Neural cell (in vitro differentiated cells): ENCODE data around the gene CRHBP. TPM values are rescaled to one million over a fixed set of nuclear protein-coding genes. Genes with fewer than 3 reads are reported as not detected.

Experiments used
- H2AFZ ChIP-seq: fragments of 200-600, 300-800 bp; sonication (generic), shearing (Covaris generic); 2 replicates; pipeline ENCODE4 v1.6.0; 2014; ENCODE audit warnings: low read depth, mild to moderate bottlenecking, antibody characterized with exemption, low read length, moderate library complexity
- H3F3A ChIP-seq: fragments of 200-600 bp; shearing (Covaris generic); 2 replicates; pipeline ENCODE4 v1.6.1; 2016; ENCODE audit warnings: mild to moderate bottlenecking, moderate library complexity, mixed read lengths, antibody characterized with exemption, low read length; ENCODE audit not compliant: insufficient read depth, poor library complexity, severe bottlenecking
- H3K27ac ChIP-seq: fragments of 200-600, 300-800 bp; sonication (generic), shearing (Covaris generic); 2 replicates; pipeline ENCODE4 v1.5.1; 2014; ENCODE audit warnings: mild to moderate bottlenecking, low read length, moderate library complexity
- H3K27me3 ChIP-seq: fragments of 300-800, 200-600 bp; sonication (generic), shearing (Covaris generic); 2 replicates; pipeline ENCODE4 v1.6.0; 2014; ENCODE audit warnings: mild to moderate bottlenecking, low read depth, low read length, moderate library complexity; ENCODE audit not compliant: insufficient read depth
- H3K36me3 ChIP-seq: fragments of 300-800, 200-600 bp; sonication (generic), shearing (Covaris generic); 2 replicates; pipeline ENCODE4 v1.5.1; 2014; ENCODE audit warnings: mild to moderate bottlenecking, antibody characterized with exemption, low read length, moderate library complexity; ENCODE audit not compliant: insufficient read depth
- H3K4me2 ChIP-seq: fragments of 300-800, 200-600 bp; sonication (generic), shearing (Covaris generic); 2 replicates; pipeline ENCODE4 v1.6.0; 2014; ENCODE audit warnings: mild to moderate bottlenecking, low read length
- H3K4me3 ChIP-seq: fragments of 300-800, 200-600 bp; sonication (generic), shearing (Covaris generic); 2 replicates; pipeline ENCODE4 v1.5.1; 2014; ENCODE audit warnings: mild to moderate bottlenecking, low read length, moderate library complexity
- H3K79me2 ChIP-seq: fragments of 200-600 bp; shearing (Covaris generic); replicated peaks from 2 replicates; pipeline ENCODE4 v1.6.0; 2014; ENCODE audit warnings: mild to moderate bottlenecking, low read length, moderate library complexity; ENCODE audit not compliant: insufficient read depth
- H3K9ac ChIP-seq: fragments of 300-800, 200-600 bp; sonication (generic), shearing (Covaris generic); 2 replicates; pipeline ENCODE4 v1.6.1; 2016; ENCODE audit warnings: mild to moderate bottlenecking, low read length, mixed read lengths
- H3K9me2 ChIP-seq: fragments of 200-600 bp; shearing (Covaris generic); 2 replicates; pipeline ENCODE4 v1.6.1; 2016; ENCODE audit warnings: mild to moderate bottlenecking, low read length, mixed read lengths; ENCODE audit not compliant: insufficient read depth
- H3K9me3 ChIP-seq: fragments of 200-600, 300-800 bp; sonication (generic), shearing (Covaris generic); 2 replicates; pipeline ENCODE4 v1.6.1; 2016; ENCODE audit warnings: mild to moderate bottlenecking, mixed run types, low read length, moderate library complexity, mixed read lengths
- H4K20me1 ChIP-seq: fragments of 200-600 bp; shearing (Covaris generic); 2 replicates; pipeline ENCODE4 v1.6.1; 2016; ENCODE audit warnings: mild to moderate bottlenecking, mixed run types; ENCODE audit not compliant: insufficient read depth
- EP300 ChIP-seq: fragments of 450-650 bp; conservative IDR thresholded peaks from 2 replicates; pipeline ENCODE4 v1.6.1; 2014; ENCODE audit warnings: antibody characterized with exemption, mild to moderate bottlenecking, moderate library complexity; ENCODE audit not compliant: poor library complexity, severe bottlenecking
- EZH2 ChIP-seq: fragments of 200-600, 300-800 bp; shearing (Covaris generic), sonication (generic); IDR thresholded peaks from 2 replicates; pipeline ENCODE4 v1.6.1; 2014; ENCODE audit warnings: antibody characterized with exemption, low read length, borderline replicate concordance, mild to moderate bottlenecking; ENCODE audit not compliant: insufficient read depth, poor library complexity, severe bottlenecking
- MXI1 ChIP-seq: fragments of 450-650 bp; conservative IDR thresholded peaks from 2 replicates; pipeline ENCODE4 v1.6.1; 2014; ENCODE audit warnings: antibody characterized with exemption, mild to moderate bottlenecking; ENCODE audit not compliant: poor library complexity, severe bottlenecking
- RAD21 ChIP-seq: fragments of 450-650 bp; conservative IDR thresholded peaks from 2 replicates; pipeline ENCODE4 v1.6.1; 2014; ENCODE audit warnings: antibody characterized with exemption, mild to moderate bottlenecking, moderate library complexity
- SMC3 ChIP-seq: fragments of 450-650 bp; conservative IDR thresholded peaks from 2 replicates; pipeline ENCODE4 v1.6.1; 2014; ENCODE audit warnings: antibody characterized with exemption, mild to moderate bottlenecking, moderate library complexity; ENCODE audit not compliant: poor library complexity
- TAF1 ChIP-seq: IDR thresholded peaks from 2 replicates; pipeline ENCODE4 v1.6.1; 2012; ENCODE audit warnings: low read depth
- polyA plus RNA-seq: library from polyadenylated mRNA; depleted of rRNA; stranded (reverse); fragments of >200 nt; gene quantifications from 2 replicates; pipeline ENCODE4 v1.2.3, GENCODE V29; 2014
- TF ChIP-seq, protein P1 (sequence below): IDR thresholded peaks from 2 replicates; pipeline ENCODE4 v1.6.1; 2012; ENCODE audit warnings: borderline replicate concordance
- TF ChIP-seq, protein P2 (sequence below): fragments of 450-650 bp; IDR thresholded peaks from 2 replicates; pipeline ENCODE4 v1.5.1; 2014; ENCODE audit warnings: antibody characterized with exemption, mild to moderate bottlenecking, moderate library complexity; ENCODE audit not compliant: poor library complexity, severe bottlenecking

Gene CRHBP
- polyA plus RNA-seq, 1 donor from 2014 or later: not detected

DNA sequence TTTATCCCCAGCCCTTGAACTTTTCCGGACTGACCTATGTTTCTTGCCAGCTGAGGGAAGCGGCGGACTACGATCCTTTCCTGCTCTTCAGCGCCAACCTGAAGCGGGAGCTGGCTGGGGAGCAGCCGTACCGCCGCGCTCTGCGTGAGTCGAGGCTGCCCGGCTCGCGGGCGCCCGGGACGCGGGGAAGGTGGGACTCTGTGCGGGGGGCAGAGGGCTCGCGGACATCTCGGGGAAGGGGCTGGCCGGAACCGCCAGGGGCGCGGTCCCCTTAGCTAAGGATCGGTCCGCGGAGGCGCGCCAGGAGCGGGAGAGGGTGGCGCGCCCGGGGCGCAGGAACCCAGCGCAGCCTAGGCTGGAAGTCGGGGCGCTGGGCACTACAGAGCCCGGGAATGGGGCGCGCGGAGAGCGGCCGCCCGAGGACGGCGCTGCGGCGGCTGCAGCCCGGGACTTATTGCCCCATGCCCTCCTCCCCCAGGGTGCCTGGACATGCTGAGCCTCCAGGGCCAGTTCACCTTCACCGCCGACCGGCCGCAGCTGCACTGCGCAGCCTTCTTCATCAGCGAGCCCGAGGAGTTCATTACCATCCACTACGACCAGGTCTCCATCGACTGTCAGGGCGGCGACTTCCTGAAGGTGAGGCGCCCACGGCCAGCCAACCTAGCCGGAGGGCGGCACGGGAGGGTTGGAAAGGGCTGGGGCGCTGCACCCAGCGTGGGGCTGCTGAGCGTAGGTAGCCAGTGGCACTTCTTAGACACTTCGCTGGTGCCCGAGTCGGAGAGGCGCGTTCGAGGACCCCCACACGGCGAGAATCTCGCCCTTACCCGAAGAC, 922 bp downstream of the CRHBP start:
- Histone ChIP-seq H3K9me2 (no peaks in the 10 kb centered on the region), H3K27me3 (peaks cover 44% of the 10 kb centered on the region), H2AFZ (no peak overlapping the region), H3K9me3 (no peaks in the 10 kb centered on the region), H3K36me3 (no peaks in the 10 kb centered on the region), H4K20me1 (no peaks in the 10 kb centered on the region), H3K27ac (no peak overlapping the region), H3K4me2 (peak overlapping the region; percentile 63), H3F3A (no peaks in the 10 kb centered on the region), H3K79me2 (no peaks in the 10 kb centered on the region), H3K9ac (peak overlapping the region; percentile 51), H3K4me3 (peak overlapping the region; percentile 83)
- TF ChIP-seq MXI1 (no peak), SMC3 (peak; percentile 10)

DNA sequence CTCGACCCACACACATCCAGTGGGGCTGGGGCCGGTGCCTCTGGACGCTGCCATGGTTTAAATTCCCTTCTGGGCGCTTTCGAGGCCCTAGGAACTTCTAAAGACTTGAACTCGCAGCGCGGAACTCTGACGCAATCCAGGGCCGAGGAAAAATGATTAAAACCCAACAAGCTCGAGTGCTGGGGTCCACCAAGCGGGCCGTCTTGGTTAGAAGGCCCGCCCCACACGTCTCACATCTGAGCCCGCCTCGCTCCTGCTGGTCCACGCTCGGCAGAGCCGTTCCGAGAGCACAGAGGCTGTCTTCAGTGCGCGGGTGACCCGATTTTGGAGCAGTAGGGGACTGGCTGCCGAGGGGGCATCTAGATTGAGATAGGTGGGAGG, 1.5 kb downstream of the CRHBP start:
- Histone ChIP-seq H3K27ac (no peak overlapping the region), H3K79me2 (no peaks in the 10 kb centered on the region), H4K20me1 (no peaks in the 10 kb centered on the region), H3K9me2 (no peaks in the 10 kb centered on the region), H3K4me3 (peak overlapping the region; percentile 83), H2AFZ (no peak overlapping the region), H3K9me3 (no peaks in the 10 kb centered on the region), H3K36me3 (no peaks in the 10 kb centered on the region), H3K4me2 (peak overlapping the region; percentile 63), H3F3A (no peaks in the 10 kb centered on the region), H3K9ac (no peak overlapping the region), H3K27me3 (peaks cover 44% of the 10 kb centered on the region)
- TF ChIP-seq EZH2: no peak
- TF ChIP-seq, protein P1, sequence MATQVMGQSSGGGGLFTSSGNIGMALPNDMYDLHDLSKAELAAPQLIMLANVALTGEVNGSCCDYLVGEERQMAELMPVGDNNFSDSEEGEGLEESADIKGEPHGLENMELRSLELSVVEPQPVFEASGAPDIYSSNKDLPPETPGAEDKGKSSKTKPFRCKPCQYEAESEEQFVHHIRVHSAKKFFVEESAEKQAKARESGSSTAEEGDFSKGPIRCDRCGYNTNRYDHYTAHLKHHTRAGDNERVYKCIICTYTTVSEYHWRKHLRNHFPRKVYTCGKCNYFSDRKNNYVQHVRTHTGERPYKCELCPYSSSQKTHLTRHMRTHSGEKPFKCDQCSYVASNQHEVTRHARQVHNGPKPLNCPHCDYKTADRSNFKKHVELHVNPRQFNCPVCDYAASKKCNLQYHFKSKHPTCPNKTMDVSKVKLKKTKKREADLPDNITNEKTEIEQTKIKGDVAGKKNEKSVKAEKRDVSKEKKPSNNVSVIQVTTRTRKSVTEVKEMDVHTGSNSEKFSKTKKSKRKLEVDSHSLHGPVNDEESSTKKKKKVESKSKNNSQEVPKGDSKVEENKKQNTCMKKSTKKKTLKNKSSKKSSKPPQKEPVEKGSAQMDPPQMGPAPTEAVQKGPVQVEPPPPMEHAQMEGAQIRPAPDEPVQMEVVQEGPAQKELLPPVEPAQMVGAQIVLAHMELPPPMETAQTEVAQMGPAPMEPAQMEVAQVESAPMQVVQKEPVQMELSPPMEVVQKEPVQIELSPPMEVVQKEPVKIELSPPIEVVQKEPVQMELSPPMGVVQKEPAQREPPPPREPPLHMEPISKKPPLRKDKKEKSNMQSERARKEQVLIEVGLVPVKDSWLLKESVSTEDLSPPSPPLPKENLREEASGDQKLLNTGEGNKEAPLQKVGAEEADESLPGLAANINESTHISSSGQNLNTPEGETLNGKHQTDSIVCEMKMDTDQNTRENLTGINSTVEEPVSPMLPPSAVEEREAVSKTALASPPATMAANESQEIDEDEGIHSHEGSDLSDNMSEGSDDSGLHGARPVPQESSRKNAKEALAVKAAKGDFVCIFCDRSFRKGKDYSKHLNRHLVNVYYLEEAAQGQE: no peak
- TF ChIP-seq SMC3: no peak
- TF ChIP-seq, protein P2, sequence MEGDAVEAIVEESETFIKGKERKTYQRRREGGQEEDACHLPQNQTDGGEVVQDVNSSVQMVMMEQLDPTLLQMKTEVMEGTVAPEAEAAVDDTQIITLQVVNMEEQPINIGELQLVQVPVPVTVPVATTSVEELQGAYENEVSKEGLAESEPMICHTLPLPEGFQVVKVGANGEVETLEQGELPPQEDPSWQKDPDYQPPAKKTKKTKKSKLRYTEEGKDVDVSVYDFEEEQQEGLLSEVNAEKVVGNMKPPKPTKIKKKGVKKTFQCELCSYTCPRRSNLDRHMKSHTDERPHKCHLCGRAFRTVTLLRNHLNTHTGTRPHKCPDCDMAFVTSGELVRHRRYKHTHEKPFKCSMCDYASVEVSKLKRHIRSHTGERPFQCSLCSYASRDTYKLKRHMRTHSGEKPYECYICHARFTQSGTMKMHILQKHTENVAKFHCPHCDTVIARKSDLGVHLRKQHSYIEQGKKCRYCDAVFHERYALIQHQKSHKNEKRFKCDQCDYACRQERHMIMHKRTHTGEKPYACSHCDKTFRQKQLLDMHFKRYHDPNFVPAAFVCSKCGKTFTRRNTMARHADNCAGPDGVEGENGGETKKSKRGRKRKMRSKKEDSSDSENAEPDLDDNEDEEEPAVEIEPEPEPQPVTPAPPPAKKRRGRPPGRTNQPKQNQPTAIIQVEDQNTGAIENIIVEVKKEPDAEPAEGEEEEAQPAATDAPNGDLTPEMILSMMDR: no peak
- no peak for TF ChIP-seq EP300
- no peak for TF ChIP-seq TAF1
- no peak for TF ChIP-seq MXI1
- no peak for TF ChIP-seq RAD21
